ENCODE measurements around the gene ZEB2.

Gene ZEB2

DNA sequence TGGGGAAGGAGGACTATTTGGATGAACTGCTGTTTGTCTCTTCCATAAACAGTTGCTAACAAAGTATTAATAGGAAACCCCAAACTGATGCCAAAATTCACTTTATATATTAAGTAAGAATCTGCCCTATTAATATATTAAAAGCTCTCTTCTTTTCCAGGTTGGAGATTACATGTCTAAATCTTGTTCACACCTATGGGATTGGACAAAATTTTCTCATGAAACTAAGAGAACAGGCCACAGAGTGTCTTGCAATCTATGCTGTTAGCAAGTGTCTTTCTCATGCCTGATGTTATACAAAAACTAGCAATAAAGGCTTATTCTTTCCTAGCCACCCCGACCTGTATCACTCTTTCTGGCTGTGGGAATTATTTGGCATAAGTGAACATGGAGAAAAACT lies 18.3 kb downstream of the ZEB2 start:
- in situ Hi-C loops (cut with MboI; ENCODE audit: low pct_unique_long_range_greater_than_20kb, low sequenced_read_pairs) = no loop called here

DNA sequence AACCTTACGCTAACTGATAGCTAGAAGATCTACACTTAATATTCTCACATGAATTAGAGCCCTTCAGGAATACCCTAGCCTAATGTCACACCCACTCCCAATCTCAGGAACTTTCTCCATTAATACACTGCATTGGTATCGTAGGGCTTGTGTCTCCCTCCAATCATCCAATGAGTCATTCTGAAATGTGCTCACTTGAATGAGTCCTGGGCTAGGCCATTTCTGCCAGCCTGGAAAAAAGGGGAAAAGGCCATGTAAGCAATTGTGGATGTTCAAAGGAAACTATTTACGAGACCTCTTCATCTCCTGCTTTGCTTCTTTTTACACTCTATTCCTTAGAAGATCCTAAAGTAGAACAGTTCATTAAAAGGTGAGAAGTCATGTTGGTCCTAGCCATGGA lies 18.8 kb downstream of the ZEB2 start:
- in situ Hi-C loops (cut with MboI; ENCODE audit: low pct_unique_long_range_greater_than_20kb, low sequenced_read_pairs) = no loop called here
- no peak for DNase-seq

More for the DNA sequence above, 18.3 kb downstream of the ZEB2 start:
- no peak for DNase-seq

DNA sequence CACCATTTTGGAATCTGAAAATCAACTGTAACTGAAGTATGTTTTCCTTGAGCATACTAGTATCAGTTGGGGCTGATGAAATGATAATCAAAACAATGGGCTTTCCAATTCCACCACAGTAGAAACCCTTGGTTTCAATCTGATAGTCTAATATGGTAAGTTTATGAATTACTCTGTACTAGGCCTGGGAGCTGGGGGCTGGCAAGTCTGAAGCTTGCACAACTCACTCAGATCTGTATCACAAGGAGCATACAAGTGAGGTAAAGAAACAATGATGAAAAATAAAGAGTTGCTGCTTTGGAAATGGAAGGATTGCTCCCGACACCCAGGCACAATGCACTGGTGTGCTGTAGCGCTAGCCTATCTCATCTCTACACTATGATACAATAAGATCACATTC lies 19.4 kb downstream of the ZEB2 start:
- in situ Hi-C loops (cut with MboI; ENCODE audit: low pct_unique_long_range_greater_than_20kb, low sequenced_read_pairs) = no loop called here
- no peak for DNase-seq

DNA sequence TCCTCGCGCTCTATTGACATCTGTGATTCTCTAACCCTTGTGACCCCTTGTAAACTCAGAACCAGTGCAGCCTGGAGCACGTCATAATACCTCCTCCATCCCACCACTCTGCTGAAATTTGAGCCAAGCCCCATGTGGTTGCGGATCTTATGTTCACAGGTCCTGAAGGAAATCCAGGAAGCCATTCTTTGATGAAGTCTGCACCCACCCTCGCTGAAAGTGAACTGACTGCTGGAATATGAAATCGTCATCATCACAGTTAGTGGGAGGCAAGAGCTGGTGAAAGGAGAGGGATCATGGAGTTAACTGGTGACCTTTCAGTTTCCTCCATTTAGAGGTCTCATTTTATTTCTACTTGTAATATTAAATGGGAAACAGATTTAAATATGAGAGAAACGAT lies 21.6 kb downstream of the ZEB2 start:
- in situ Hi-C loops (cut with MboI; ENCODE audit: low pct_unique_long_range_greater_than_20kb, low sequenced_read_pairs) = no loop called here
- peak; percentile 46 for DNase-seq

DNA sequence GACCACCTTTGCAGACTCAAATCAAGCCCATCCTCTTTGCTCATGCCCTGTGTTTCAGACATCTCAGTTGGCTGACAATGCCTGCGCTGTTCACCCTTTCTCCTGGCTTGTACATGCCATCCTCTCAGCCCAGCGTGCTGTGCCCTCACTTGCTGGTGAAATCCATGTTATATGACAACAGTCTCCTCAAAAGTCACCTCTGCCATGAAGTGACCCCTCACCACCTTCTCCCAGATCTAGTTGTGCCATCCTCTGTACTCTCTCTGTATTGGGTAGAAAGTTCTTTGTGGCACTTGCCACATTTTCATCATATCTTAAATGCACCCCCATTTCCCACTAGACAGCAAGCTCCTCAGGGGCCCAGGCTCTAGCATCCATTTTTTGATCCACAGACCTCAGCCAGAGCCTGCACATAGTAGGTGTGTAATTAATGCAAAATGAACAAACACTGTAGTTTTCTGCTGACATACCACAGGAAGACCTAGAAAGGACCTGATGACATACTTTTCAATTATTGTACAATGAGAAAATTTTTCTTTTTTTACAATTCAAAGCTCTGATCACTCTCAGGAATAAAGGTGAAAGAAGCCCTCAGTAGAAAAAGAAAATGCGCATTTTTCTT lies 22.8 kb downstream of the ZEB2 start:
- no peak for DNase-seq
- in situ Hi-C loops (cut with MboI; ENCODE audit: low pct_unique_long_range_greater_than_20kb, low sequenced_read_pairs) = no loop called here

DNA sequence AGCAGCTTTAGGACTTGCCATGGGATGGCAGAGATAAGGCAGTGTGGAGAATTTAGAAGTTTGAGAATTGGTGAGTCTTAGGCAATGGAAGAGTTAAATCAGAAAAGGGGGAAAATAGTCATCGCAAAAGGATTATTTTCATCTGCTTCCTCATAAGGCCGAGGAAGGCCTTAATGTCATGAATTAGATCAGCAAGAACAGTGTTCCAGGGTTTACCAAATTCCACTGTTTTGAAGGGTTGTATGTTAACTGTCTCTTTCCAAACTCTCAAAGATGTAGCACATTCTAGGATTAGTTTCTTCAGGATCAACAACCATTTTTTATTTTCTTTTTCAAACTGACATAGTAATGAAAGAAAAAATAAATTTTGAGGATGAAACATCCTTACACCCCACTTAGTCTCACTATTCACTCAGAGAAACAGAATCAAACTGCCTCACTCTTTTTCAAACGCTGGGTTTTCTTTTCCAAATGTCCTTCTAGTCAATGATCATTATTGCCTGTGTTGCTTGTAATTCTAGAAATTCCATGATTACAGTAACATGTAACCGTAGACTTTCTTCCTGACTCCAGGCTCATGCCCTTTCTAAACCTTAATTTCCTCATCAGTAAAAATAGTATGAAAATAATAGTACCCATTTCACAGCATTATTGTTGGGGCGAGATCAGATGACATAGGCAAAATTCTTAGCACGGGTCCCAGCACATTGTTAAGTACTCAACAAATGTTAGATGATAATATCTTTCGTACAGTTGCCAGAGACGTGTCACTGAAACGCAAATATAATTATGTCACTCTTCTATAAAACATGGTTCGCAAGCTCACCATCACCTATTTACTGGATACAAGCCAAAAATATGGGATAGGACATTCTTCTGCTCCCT lies 23.6 kb downstream of the ZEB2 start:
- in situ Hi-C loops (cut with MboI; ENCODE audit: low pct_unique_long_range_greater_than_20kb, low sequenced_read_pairs) = no loop called here
- peak; percentile 15 for DNase-seq

DNA sequence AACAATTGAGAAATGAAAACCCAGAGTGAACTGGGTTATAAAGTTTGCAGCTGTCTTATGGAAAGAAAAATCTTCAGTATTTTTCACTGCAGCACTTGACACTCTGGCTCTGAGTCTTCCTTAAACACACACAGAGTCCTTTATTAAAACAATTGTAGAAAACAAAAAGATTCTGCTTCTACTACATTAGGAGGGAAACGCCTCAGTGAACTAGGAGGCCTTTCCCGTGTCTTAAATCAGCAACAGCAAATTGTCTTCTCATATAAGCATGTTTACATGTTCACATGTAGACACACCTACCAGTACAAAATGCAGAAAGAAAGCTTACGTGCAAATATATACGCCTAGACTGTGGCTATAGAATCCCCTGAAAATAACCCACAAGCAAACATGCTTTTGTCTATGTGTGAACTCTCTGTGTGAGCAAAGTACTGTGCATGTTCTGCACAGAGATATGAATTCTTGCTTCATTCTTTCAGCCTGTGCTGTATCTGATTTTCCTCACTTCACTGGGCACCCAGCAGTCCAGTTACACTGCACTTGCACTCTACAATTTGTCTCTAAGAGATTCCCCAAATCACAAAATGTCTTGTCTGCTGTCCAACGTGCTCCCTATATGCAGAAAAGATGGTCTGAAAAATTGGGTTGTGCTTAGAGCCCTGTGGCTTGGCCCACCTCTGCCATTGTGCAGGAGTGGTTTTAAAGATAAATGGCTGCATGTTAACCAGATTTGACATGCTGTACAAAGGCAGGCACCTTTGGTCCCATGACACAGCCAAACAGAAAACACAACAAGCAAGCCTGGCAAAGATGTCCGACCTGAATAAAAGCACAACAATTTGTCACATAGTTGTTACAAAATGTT lies 24.5 kb downstream of the ZEB2 start:
- no peak for DNase-seq
- in situ Hi-C loops (cut with MboI; ENCODE audit: low pct_unique_long_range_greater_than_20kb, low sequenced_read_pairs) = no loop called here

DNA sequence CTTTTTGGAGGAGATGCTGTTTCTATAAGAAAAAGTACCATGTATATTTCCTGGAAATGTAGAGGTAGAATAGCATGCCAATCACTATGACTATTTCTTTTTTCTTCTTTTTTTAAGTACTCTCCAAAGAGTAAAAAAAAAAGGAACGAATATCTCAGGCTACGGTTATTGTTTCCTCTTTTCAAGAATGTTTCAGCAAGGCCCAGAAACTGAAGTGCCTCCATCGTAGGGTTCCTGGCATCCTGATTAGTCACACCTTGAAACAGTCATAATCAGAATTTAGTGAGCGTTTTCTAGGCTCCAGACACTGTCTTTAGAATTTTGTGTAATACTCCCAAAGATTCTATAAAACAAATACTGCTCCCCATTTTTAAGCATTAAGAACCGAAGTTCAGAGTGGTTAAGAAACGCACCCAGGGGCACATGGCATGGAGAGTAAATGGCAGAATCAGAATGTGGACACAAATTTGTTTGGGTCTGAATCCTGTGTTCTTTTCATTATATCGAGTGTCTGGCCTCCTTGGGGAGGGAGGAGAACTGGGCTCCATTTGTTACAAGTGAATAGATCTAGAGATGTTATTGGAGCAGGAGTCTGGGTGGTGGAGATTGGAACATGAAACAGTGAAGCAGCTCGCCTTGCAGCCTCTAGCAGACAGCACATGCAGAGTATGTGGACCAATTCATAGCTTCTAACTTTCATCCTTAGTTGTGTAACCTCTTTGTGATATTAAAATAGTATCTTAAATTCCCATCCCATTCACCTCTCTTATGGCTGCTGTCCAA lies 26.7 kb downstream of the ZEB2 start:
- peak; percentile 65 for DNase-seq
- in situ Hi-C loops (cut with MboI; ENCODE audit: low pct_unique_long_range_greater_than_20kb, low sequenced_read_pairs) = no loop called here

DNA sequence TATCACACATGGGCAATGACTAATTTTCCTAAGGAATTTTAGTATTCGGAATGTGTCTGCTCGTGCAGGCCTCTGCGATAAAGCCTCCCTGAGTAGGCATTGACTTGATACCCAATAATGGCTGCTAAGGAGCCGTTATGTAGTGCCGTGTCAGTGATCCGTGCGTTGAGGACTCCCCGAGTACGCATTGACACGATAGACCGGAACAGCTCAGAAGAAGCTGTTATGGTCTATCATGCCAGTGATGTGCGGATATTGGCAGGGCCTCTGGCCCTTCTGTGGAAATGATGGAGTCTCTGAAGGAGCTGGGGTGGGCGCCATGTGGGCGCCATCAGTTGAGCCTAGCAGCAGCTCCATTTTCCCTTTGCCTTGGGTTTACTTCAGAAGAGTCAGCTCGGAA lies 29.1 kb downstream of the ZEB2 start:
- no peak for DNase-seq
- in situ Hi-C loops (cut with MboI; ENCODE audit: low pct_unique_long_range_greater_than_20kb, low sequenced_read_pairs) = no loop called here

DNA sequence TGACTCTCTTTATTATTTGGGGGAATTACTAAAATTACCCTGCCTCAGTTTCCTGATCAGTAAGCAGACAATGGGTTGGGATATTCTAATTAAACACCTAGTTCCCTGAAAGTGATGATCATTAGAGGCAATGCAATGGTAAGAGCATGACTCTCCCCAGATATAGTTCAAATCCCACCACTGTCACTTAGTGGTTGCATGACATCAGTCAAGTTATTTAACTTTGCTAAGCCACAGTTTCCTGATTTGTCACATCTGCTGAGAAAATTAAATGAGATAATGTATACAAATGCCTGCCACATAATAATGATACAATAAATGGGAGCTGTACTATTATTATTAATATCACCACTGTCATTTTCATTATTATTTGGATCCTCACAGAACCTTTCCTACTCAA lies 29.9 kb downstream of the ZEB2 start:
- no peak for DNase-seq

DNA sequence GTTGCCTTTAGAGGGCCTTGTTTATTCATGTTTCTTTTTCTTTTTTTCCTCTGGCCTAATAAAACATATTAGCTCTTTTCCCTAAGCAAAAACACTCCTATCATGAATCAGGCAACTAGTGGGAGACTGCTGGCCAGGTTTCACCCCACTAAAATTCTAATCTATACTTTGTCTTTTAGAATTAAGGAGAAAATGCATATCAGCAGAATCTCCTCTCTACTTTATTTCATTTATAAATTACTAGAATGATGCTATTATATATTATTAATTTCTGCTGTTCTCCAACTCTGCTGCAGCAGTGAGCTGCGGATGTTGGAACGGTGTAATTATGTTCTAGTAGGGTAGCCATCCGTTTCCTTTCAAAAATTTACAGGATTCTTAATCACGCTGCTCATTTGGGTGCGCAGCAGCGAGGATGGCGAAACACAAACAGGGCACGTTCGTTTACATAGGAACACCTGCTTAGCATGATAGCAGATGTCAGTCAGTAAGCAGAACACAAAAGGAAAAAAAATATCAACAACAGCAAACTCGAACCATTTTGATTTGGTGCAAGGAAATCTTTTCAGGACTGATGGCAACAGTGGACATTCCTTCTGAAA lies 30.5 kb downstream of the ZEB2 start:
- in situ Hi-C loops (cut with MboI; ENCODE audit: low pct_unique_long_range_greater_than_20kb, low sequenced_read_pairs) = no loop called here
- no peak for DNase-seq

More for the DNA sequence above, 29.9 kb downstream of the ZEB2 start:
- in situ Hi-C loops (cut with MboI; ENCODE audit: low pct_unique_long_range_greater_than_20kb, low sequenced_read_pairs) = no loop called here

DNA sequence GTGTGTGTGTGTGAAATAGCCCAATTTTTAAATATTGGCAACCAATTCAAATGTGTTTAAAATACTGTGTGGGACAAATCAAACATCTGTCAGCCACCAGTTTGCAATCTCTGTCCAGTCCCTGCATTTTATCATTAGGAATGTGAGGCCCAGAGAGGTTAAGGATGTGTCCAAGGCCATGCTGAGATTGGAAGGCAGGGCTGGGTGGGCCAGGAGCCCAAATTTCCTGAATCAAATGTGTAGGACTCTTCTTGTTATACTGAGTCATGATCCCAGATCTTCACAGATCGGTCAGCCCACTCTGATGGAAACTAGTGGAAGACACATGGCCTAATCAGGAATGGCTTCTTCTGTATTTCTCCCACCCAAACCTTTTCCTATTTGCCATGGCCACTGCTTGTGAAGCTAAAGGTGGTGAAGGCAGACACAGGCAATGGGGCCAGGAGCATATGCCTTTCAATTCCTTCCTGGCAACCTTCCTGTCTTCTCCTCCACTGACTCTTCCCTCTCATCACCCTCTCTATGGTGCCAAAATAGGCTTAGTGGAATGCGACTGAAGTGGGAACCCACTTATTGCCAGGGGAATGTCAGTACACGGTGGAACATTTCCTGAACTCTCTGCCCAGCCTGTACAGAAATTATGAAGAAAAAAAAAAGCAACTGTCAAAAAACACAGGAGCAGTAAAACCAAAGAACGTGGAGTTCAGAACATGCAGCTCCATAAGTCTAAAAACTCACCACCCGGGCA lies 35.5 kb downstream of the ZEB2 start:
- in situ Hi-C loops (cut with MboI; ENCODE audit: low pct_unique_long_range_greater_than_20kb, low sequenced_read_pairs) = no loop called here
- no peak for DNase-seq

DNA sequence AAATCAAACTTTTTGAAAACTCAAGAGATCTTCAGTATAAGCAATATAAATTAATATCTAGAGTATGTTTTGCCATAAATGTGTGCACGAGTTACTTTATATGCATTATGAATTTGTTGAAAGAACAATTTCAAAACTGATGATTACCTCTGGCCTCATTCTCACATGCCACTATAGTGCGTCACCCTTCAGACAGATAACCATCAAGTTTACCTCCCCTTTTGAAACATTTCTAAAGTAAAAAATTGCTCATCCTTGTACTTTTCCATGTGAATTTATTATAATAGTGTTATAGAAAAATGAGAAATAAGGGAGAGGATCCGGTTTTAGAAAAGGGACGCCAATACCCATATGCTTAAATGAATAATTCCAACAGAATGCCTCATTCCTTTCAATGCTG lies 38.3 kb downstream of the ZEB2 start:
- in situ Hi-C loops (cut with MboI; ENCODE audit: low pct_unique_long_range_greater_than_20kb, low sequenced_read_pairs) = no loop called here
- DNase-seq = no peak

DNA sequence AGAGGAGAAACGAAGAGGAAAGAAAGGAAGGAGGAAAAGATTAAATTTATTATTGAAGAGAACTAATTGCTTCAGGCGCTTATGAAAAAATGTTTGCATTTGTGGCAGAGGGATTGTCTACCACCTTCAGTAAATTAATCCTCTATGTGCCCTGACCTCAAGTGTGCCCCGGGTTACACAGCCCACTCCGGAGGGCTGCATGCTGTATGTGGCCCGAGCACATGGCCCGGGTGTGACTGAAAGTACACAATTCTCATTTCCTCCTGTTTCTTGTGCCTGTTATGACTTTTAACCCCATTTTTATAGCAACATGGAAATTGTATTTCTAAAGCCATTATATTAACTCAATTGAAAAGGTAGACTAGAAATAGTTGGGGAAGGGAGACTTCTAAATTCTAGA lies 38.8 kb downstream of the ZEB2 start:
- in situ Hi-C loops (cut with MboI; ENCODE audit: low pct_unique_long_range_greater_than_20kb, low sequenced_read_pairs) = no loop called here
- DNase-seq = no peak

DNA sequence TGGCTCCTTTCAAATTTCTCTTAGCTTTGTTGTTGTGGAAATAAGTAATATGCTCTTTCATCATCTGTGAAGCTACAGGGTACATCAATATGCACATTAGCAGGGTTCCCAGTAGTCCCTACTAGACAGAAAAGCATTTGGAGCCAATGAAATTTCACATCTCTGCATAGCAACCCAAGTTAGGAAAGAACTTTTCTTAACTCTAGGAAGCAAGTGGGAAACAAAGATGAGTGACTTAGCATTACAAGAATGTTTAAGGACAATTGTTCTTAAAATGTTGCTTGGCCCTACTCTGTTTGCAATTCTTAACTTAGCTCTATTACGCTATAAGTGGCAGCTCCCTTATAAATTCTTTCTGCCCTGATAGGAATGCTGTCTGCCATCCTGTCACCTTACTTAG lies 39.6 kb downstream of the ZEB2 start:
- no peak for DNase-seq
- in situ Hi-C loops (cut with MboI; ENCODE audit: low pct_unique_long_range_greater_than_20kb, low sequenced_read_pairs) = no loop called here

DNA sequence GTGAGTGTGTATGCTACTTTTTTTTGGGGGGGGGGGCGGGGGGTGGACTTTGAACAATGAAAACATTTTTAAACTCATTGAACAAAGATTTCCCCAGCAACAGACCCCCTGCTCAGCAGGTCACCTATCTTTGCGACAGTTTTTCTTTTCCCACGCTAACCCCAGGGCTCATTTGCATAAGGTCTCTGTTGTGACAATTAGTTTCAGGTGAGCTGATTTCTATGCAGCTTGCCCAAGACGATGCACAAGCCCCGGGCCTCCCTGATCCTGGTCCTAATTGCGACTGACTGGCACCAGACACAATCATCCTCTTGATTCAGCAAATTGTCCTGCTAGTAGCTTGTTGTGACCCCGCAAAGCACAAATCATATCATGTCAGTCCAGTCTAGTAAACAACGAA lies 40.3 kb downstream of the ZEB2 start:
- DNase-seq = no peak
- in situ Hi-C loops (cut with MboI; ENCODE audit: low pct_unique_long_range_greater_than_20kb, low sequenced_read_pairs) = no loop called here

DNA sequence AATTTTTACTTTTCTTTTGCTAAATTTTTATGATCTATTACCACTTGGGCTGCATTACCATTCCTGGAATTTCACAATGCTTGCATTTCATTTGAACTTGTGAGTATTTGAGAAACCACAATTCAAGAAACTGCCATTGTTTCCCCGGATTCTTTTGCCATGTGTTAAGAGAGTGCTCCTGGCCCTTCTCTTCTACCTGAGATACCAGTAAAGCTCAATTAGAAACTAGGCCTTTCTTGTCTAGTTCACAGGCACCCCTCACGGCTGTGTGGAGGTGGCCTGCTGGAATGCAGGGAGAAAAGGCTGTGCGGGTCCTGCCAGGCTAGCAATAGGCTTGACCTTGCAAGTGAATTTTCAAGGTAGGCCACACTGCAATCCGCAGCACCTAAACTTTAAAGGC lies 40.8 kb downstream of the ZEB2 start:
- in situ Hi-C loops (cut with MboI; ENCODE audit: low pct_unique_long_range_greater_than_20kb, low sequenced_read_pairs) = no loop called here
- DNase-seq = no peak

DNA sequence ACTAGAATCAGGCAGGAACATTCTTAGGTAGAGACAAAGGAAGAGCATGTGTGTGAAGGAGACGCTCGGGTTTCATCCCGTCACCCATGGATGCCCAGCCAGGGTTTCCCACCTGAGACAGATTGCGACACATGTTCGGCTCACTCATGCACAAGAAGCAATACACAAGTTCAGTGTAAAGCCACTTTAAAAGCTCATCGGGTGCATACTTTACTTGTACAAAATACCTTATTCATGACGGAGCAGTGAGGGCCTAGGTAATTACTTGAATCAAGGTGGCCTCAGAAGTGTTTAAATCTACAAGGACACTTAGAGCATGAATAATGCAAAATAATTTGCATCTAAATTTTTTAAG lies 42.0 kb downstream of the ZEB2 start:
- in situ Hi-C loops (cut with MboI; ENCODE audit: low pct_unique_long_range_greater_than_20kb, low sequenced_read_pairs) = no loop called here
- DNase-seq = no peak

Measured in KBM-7 (cell line).